ENCODE data around the gene KIF5B. TPM values are rescaled to one million over a fixed set of nuclear protein-coding genes. Genes with fewer than 3 reads are reported as not detected.

Gene KIF5B
- total and polyA plus RNA-seq, 2 donors (not counting 3 experiments of a cell fraction or from before 2014, with no cell fraction given), result 24.7 to 159 TPM

- Histone ChIP-seq H3K36me3 (ENCODE audit: control insufficient read depth in 2 of 2, extremely low read depth in 1 of 2, insufficient read depth in 2 of 2, low read length in 2 of 2) (no peaks in the 10 kb centered on the region), H3K4me1 (ENCODE audit: control insufficient read depth, extremely low read depth, insufficient read depth, low read length) (no peaks in the 10 kb centered on the region), H3K4me2 (ENCODE audit: insufficient read depth, low read length) (no peak overlapping the region), H3K27ac (ENCODE audit: insufficient read depth, low read depth, low read length) (no peak overlapping the region), H3K9me1 (replicated peaks; ENCODE audit: control insufficient read depth, extremely low read depth, insufficient read depth, low read length) (peaks cover 2% of the 10 kb centered on the region), H3K4me3 (replicated peaks in 1 of 3; ENCODE audit: insufficient read depth in 1 of 3, low read depth in 1 of 3, low read length in 3 of 3) (no peak overlapping the region), H4K20me1 (replicated peaks; ENCODE audit: control insufficient read depth, extremely low read depth, insufficient read depth, low read length) (no peaks in the 10 kb centered on the region), H3K27me3 (ENCODE audit: control insufficient read depth in 2 of 2, insufficient read depth in 2 of 2, low read length in 2 of 2) (peaks cover 0 to 9% of the 10 kb centered on the region in 2 experiments), H2AFZ (ENCODE audit: low read depth, low read length) (no peak overlapping the region), H3K79me2 (ENCODE audit: control insufficient read depth, insufficient read depth, low read length) (no peaks in the 10 kb centered on the region), H3K9me3 (replicated peaks; ENCODE audit: control insufficient read depth, insufficient read depth, low read length) (no peaks in the 10 kb centered on the region), H3K9ac (replicated peaks; ENCODE audit: extremely low read depth, insufficient read depth, low read length) (no peak overlapping the region)
- CTCF ChIA-PET, result interaction anchor here (0.8 kb wide), 1 partner anchor 73 kb away, joined by 3 read pairs; no protein-coding TSS in a partner anchor
- dilution Hi-C loops (cut with MboI; ENCODE audit: extremely low pct_ligation_motif_present, low sequenced_read_pairs) (no loop called here), intact Hi-C loops (cut with micrococcal nuclease) (no loop called here)
- BruUV-seq (replicated peaks), result no TSS peak
- TF ChIP-seq MYC (IDR thresholded peaks at IDR 0.05; ENCODE audit: low read depth, low read length), result no peak
- no peak for TF ChIP-seq CTCF (IDR thresholded peaks at IDR 0.05; ENCODE audit: extremely low read depth in 1 of 2, insufficient read depth in 1 of 2, low read depth in 1 of 2, low read length in 2 of 2)
- TF ChIP-seq FOS (IDR thresholded peaks at IDR 0.05; ENCODE audit: borderline replicate concordance, insufficient read depth, low read length), result no peak
- TF ChIP-seq GATA2 (IDR thresholded peaks at IDR 0.05; ENCODE audit: insufficient read depth, insufficient read length, low read depth, low read length), result no peak
- no peak for TF ChIP-seq POLR2AphosphoS5 (IDR thresholded peaks at IDR 0.05; ENCODE audit: insufficient read depth, low read depth, low read length)
- no peak for TF ChIP-seq MAX (IDR thresholded peaks at IDR 0.05; ENCODE audit: insufficient read depth, insufficient read length)
- TF ChIP-seq JUN (IDR thresholded peaks at IDR 0.05; ENCODE audit: borderline replicate concordance, insufficient read depth, insufficient read length, low read depth), result no peak
- TF ChIP-seq EZH2 (IDR thresholded peaks at IDR 0.05; ENCODE audit: borderline replicate concordance, low read depth, low read length, severe bottlenecking), result no peak
- FAIRE-seq (no peak), DNase-seq (ENCODE audit: low read depth, low spot score) (no peak)
- POLR2A ChIA-PET, result no interaction called here
These were observed 17.4 kb upstream of the KIF5B start for GRCh38 chr10:32073659-32074058.
